H1 (cell line): Measurements from ENCODE around the gene BNIP1.

ENCODE experiments used
- CTCF ChIP-seq, 3 experiments: IDR thresholded peaks; 1 replicate in 2 of 3; 2 replicates in 1 of 3; pipeline versions ENCODE4 v1.5.1 to v1.6.1; 2011; ENCODE audit warnings: low read length in 3 of 3, mild to moderate bottlenecking in 3 of 3, inconsistent platforms in 2 of 3, low read depth in 1 of 3, moderate library complexity in 1 of 3; ENCODE audit not compliant: insufficient read depth in 1 of 3; ENCODE audit errors: control extremely low read depth in 1 of 3
- JUND ChIP-seq: IDR thresholded peaks from 2 replicates; pipeline ENCODE4 v1.6.1; 2011; ENCODE audit warnings: mild to moderate bottlenecking, improper control_type of control experiment, low read length
- MAX ChIP-seq: IDR thresholded peaks from 2 replicates; pipeline ENCODE4 v1.6.1; 2012; ENCODE audit warnings: inconsistent platforms
- POLR2A ChIP-seq, 2 experiments: IDR thresholded peaks; 1 replicate in 1 of 2; 2 replicates in 1 of 2; pipeline ENCODE4 v1.6.1; 2011; ENCODE audit warnings: low read depth in 2 of 2, low read length in 2 of 2, mild to moderate bottlenecking in 2 of 2; ENCODE audit errors: control extremely low read depth in 1 of 2
- POLR2AphosphoS5 ChIP-seq: IDR thresholded peaks from 2 replicates; pipeline ENCODE4 v1.6.1; 2011; ENCODE audit warnings: low read depth, low read length

- no peak for TF ChIP-seq POLR2AphosphoS5
- no peak for TF ChIP-seq MAX
- TF ChIP-seq CTCF (IDR thresholded peaks at IDR 0.05; ENCODE audit: control extremely low read depth in 1 of 3, insufficient read depth in 1 of 3, low read depth in 1 of 3, low read length in 3 of 3): no peak
- no peak for TF ChIP-seq JUND
- no peak for TF ChIP-seq POLR2A (IDR thresholded peaks at IDR 0.05; ENCODE audit: control extremely low read depth in 1 of 2, low read depth in 2 of 2, low read length in 2 of 2)
These were observed 4.7 kb upstream of the BNIP1 start for GRCh38 chr5:173139631-173140030.
